ENCODE measurements around the gene C15orf62. TPM values are rescaled to one million over a fixed set of nuclear protein-coding genes. Genes with fewer than 3 reads are reported as not detected.

C15orf62 gene
- total and polyA plus RNA-seq, 8 donors: 0.06 to 0.46 (median 0.16) TPM; not detected in 1

GRCh38 chr15:40815042-40815698, 45.4 kb downstream of the C15orf62 start:
- intact Hi-C loops (cut with DNase I): no loop called here
- no peaks in the 10 kb centered on the region for H3K4me1 ChIP-seq
- H3K27ac ChIP-seq: no peak overlapping the region

GRCh38 chr15:40819048-40819447, 49.3 kb downstream of the C15orf62 start:
- FAIRE-seq (no peak), DNase-seq (no peak), ATAC-seq (no peak)
- no peaks in the 10 kb centered on the region for H3K9me3 ChIP-seq
- H3K27ac ChIP-seq: no peak overlapping the region
- H3K27me3 ChIP-seq: no peaks in the 10 kb centered on the region
- no peak for TF ChIP-seq CTCF (IDR thresholded peaks at IDR 0.05)
- intact Hi-C loops (cut with DNase I): no loop called here
- 49 to 53% methylated on average over 7 of the region's 7 CpGs for WGBS, 2 donors
- no peak overlapping the region for H3K4me3 ChIP-seq
- peaks cover 0 to 1% (median 0%) of the 10 kb centered on the region in 3 donors for H3K36me3 ChIP-seq
- H3K4me1 ChIP-seq: no peaks in the 10 kb centered on the region

More at GRCh38 chr15:40815042-40815698, 45.4 kb downstream of the C15orf62 start:
- ATAC-seq (peak in 2 of 4 donors; percentile 45 to 57), FAIRE-seq (no peak), DNase-seq (peak in 1 of 6 donors; percentile 21)
- Histone ChIP-seq H3K27me3 (no peaks in the 10 kb centered on the region), H3K9me3 (no peaks in the 10 kb centered on the region), H3K36me3 (peaks cover 0 to 8% (median 4%) of the 10 kb centered on the region in 3 donors), H3K4me3 (no peak overlapping the region)
- no peak for TF ChIP-seq CTCF (IDR thresholded peaks at IDR 0.05)
- WGBS, 2 donors: 45 to 46% methylated on average over 4 of the region's 4 CpGs

GRCh38 chr15:40821195-40821594, 51.4 kb downstream of the C15orf62 start:
- Histone ChIP-seq H3K27ac (no peak overlapping the region), H3K4me3 (no peak overlapping the region), H3K27me3 (no peaks in the 10 kb centered on the region), H3K36me3 (no peaks in the 10 kb centered on the region), H3K4me1 (peaks cover 0 to 4% (median 0%) of the 10 kb centered on the region in 3 donors), H3K9me3 (no peaks in the 10 kb centered on the region)
- DNase-seq: no peak
- intact Hi-C loops (cut with DNase I): no loop called here
- no peak for ATAC-seq
- TF ChIP-seq CTCF (IDR thresholded peaks at IDR 0.05): no peak
- no peak for FAIRE-seq
- WGBS, 2 donors: 94 to 96% methylated on average over 2 of the region's 2 CpGs

Other genes with a start within 250 kb of the C15orf62 start
- gene CCDC32, start 204.9 kb upstream of the C15orf62 start, total RNA-seq: 10 to 100 TPM; 13.5 to 22.6 (median 16.1) TPM
- gene CCDC32, start 204.9 kb upstream of the C15orf62 start, polyA plus RNA-seq: 10 to 100 TPM; 14.3 to 20.8 TPM
- gene RPUSD2, start 200.7 kb upstream of the C15orf62 start, total RNA-seq: 1 to 10 TPM; 1.9 to 4.3 (median 3.1) TPM
- gene RPUSD2, start 200.7 kb upstream of the C15orf62 start, polyA plus RNA-seq: 1 to 10 TPM; 4.4 to 9.7 TPM
- gene KNL1, start 175.7 kb upstream of the C15orf62 start, total RNA-seq: under 1 TPM; 0.04 to 0.90 (median 0.35) TPM
- under 1 TPM; 0.02 to 0.11 TPM for gene KNL1, start 175.7 kb upstream of the C15orf62 start, polyA plus RNA-seq
- gene RAD51, start 74.8 kb upstream of the C15orf62 start, total RNA-seq: 1 to 10 TPM in 1 of 6 donors, under 1 TPM in 5; 0.19 to 1.3 (median 0.58) TPM
- gene RAD51, start 74.8 kb upstream of the C15orf62 start, polyA plus RNA-seq: under 1 TPM; 0.15 to 0.42 TPM
- 10 to 100 TPM; 16.6 to 21.2 (median 17.2) TPM for gene RMDN3, start 14.7 kb upstream of the C15orf62 start, total RNA-seq
- gene RMDN3, start 14.7 kb upstream of the C15orf62 start, polyA plus RNA-seq: 10 to 100 TPM; 11.9 to 21.3 TPM
- gene GCHFR, start 5.9 kb upstream of the C15orf62 start, total RNA-seq: 10 to 100 TPM in 1 of 6 donors, 1 to 10 TPM in 5; 4.9 to 10.8 (median 7.4) TPM
- 10 to 100 TPM; 13.8 to 21.4 TPM for gene GCHFR, start 5.9 kb upstream of the C15orf62 start, polyA plus RNA-seq
- 10 to 100 TPM in 2 of 6 donors, 1 to 10 TPM in 4; 7.4 to 14.4 (median 8.2) TPM for gene ZFYVE19, start 37.1 kb downstream of the C15orf62 start, total RNA-seq
- gene ZFYVE19, start 37.1 kb downstream of the C15orf62 start, polyA plus RNA-seq: 10 to 100 TPM; 19.0 to 27.3 TPM
- 10 to 100 TPM; 12.2 to 23.1 (median 14.8) TPM for gene DNAJC17, start 37.5 kb downstream of the C15orf62 start, total RNA-seq
- 10 to 100 TPM; 54.9 to 57.6 TPM for gene DNAJC17, start 37.5 kb downstream of the C15orf62 start, polyA plus RNA-seq
- gene PPP1R14D, start 58.7 kb downstream of the C15orf62 start, total RNA-seq: under 1 TPM in 2 of 6 donors, not detected in 4; 0.23 to 0.37 TPM
- gene PPP1R14D, start 58.7 kb downstream of the C15orf62 start, polyA plus RNA-seq: 1 to 10 TPM in 1 of 2 donors, under 1 TPM in 1; 0.72 to 2.6 TPM
- gene SPINT1, start 74.1 kb downstream of the C15orf62 start, total RNA-seq: 100 to 1,000 TPM in 1 of 6 donors, 10 to 100 TPM in 5; 39.6 to 123 (median 51.1) TPM
- 10 to 100 TPM; 39.3 to 67.1 TPM for gene SPINT1, start 74.1 kb downstream of the C15orf62 start, polyA plus RNA-seq
- 10 to 100 TPM in 4 of 6 donors, 1 to 10 TPM in 2; 3.5 to 19.8 (median 10.9) TPM for gene RHOV, start 104.3 kb downstream of the C15orf62 start, total RNA-seq
- 10 to 100 TPM in 1 of 2 donors, 1 to 10 TPM in 1; 8.1 to 11.9 TPM for gene RHOV, start 104.3 kb downstream of the C15orf62 start, polyA plus RNA-seq
- 10 to 100 TPM in 1 of 6 donors, 1 to 10 TPM in 5; 4.4 to 12.5 (median 6.5) TPM for gene VPS18, start 124.5 kb downstream of the C15orf62 start, total RNA-seq
- 1 to 10 TPM; 6.8 to 9.4 TPM for gene VPS18, start 124.5 kb downstream of the C15orf62 start, polyA plus RNA-seq
- 1 to 10 TPM; 1.3 to 4.5 (median 1.9) TPM for gene DLL4, start 159.4 kb downstream of the C15orf62 start, total RNA-seq
- gene DLL4, start 159.4 kb downstream of the C15orf62 start, polyA plus RNA-seq: 1 to 10 TPM; 2.6 to 4.8 TPM
- 10 to 100 TPM in 1 of 6 donors, 1 to 10 TPM in 4, under 1 TPM in 1; 0.40 to 90.5 (median 2.2) TPM for gene CHAC1, start 183.5 kb downstream of the C15orf62 start, total RNA-seq
- gene CHAC1, start 183.5 kb downstream of the C15orf62 start, polyA plus RNA-seq: 1 to 10 TPM; 2.5 to 6.1 TPM